ENCODE measurements around the gene SCAPER.
"Not testable (repeated sequence)": the region's sequence is repeated elsewhere in the genome, so short reads cannot be mapped to it uniquely, and the experiment has no call there.

The SCAPER gene

DNA sequence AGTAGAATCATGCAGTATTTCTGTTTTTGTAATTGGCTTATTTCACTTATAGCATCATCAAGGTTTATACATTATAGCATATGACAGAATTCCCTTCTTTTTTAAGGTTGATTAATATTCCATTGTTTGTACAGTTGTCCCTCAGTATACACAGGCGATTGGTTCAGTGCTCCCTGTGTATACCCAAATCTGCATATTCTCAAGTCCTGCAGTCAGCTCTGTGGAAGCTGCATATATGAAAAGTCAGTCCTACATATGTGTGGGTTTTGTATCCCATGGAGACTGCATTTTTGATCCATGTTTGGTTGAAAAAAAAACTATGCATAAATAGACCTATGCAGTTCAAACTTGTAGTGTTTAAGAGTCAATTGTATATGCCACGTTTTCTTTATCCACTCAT lies 440.9 kb downstream of the SCAPER start:
- no peak for DNase-seq

DNA sequence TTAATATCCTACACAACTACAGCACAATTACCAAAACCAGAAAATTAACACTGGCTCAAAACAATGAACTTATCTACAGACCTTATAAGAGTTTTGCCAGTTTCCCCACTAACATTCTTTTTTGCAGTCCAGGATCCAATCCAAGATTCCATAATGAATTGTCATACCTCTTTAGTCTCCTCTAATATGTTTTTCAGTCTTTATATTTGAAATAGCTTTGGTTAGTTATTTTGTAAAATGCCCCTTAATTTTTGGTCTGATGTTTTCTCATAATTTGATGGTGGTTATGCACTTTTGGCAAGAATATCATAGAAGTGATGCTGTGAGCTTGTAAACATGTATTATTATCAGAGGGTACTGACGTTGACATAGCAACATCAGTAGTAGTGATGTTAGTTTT lies 444.3 kb downstream of the SCAPER start:
- no peak for DNase-seq

DNA sequence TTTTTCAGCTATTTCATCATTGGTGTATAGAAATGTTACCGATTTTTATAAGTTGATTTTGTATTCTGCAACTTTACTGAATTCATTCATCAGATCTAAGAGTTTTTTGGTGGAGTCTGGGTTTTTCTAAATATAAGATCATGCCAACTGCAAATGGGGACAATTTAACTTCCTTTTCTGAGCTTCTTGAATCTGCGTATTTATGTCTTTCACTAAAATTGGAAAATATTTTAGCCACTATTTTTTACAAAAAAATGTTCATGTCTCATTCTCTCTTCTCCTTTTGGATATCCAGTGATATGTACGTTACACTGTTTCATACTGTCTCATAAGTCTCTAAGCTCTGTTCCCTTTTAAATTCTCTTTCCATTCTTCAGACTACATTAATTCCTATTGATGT lies 444.8 kb downstream of the SCAPER start:
- no peak for DNase-seq

DNA sequence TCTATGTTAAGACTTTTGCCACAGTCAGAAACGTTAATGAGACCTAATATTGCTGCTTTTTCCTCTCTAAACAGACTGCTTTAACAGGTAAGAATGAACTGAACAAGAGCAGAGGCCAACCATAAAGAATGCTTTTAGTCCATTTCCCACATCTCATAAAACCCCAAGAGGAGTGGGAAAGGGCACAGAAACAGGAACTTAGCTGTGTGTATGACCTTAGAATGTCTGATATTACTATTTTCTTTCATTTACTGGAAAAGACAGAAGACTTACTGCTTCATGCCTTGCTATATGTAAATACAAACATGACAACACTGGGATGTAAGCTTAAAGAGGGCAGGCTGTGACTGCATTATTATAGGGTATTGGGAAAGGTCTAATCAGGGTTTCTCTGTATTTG lies 453.6 kb downstream of the SCAPER start:
- no peak for DNase-seq

DNA sequence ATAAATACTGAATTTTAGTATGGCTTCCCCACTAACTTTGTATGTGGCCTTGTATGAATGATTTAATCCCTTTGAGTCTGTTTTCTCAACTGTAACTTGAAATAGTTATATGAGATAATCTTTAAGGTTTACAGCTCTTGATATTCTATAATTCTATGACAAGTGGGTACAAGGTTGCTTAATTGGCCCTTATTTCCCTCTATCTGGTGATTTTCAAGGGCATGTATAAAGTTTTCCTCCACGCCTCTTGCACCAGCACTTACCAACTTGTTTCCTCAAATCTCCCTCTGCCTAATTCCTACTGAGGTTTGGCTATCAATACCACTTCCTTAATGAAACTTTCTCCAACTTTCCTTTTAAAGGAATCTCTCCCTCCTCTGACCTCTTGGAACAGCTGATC lies 455.7 kb downstream of the SCAPER start:
- peak; percentile 16 for DNase-seq

DNA sequence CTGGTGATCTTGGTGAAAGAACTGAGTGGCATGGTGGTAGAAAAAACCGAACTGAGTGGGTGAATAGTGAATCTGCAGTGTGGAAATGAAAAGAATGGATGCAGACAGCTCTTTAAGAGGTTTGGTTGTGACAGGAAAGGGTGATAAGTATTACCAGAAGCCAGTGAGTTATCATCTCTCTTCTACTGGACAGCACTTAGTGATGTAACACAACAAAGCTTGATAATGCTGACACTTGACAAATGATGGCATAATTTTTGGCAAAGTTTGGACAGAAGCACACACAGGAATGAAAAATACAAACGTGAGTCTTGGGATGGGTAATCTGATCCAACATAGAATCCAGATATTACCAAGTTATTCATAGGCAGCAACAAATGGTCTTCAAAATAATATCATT lies 456.4 kb downstream of the SCAPER start:
- DNase-seq, result no peak

DNA sequence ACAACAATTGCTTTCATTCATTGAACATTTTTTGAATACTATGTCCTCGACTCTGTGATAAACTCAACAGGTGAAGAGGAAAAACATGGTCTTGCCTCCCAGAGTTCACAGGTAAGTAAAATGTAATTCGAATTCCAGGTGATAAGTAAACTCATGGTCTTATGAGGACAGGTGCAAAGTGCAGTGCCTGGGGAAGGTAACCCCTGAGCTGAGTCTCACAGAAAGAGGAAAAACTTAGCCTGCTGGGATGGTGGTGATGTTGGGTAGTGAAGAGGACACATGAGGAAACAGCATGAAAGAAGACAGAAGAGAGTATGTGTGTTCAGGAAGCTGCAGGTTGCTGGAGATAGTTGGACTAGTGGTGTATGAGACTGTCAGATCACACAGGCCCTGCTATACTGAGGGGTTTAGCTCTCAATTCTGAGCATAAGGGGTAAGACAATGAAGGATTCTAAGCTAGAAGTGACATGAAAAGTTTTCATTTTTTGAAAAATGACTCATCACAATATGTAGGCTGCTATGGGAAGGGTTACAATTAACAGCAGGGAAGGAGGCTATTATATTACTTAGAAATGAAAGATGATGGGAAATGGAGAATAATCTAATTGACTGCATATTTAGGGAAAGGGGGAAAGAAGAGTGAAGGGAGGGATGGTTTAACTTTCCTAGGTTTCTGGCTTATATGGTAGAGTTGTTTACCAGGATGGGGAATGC lies 457.3 kb downstream of the SCAPER start:
- DNase-seq, result no peak

DNA sequence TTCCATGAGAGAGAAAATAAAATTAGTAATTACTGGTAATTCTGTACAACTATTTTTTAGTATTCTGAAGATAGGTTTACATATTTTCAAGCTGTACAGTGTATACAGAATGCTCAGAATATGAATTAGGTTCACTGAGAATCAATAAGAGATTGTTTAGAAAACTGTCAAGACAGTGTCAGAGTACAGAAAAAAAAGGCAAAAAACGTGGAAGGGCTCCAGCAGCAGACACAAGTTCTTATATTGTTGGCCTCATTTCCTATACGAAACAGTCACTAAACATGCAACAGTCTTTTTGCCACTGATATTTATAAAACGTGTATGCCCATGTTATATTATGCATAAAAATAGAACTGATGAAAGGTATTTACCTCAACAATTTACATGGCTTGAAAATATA lies 464.7 kb downstream of the SCAPER start:
- no peak for DNase-seq

DNA sequence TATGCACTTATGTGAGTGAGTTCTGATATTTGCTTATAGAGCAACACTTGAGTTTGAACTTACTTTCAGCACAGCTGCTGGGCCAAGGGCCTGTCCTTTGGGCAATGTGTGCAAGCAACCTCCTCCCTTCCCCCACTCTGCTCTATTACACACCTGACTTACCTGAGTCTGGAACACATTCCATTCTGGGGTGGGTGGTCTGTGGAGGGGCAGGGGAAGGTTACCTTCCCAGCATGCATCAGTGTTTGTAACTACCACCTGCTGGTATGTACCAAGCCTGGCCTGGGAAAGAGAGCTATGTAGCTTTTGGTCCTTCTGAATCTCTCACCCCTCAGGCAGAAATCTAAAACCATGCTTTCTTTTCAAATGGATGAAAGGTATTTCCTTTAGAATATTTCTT lies 465.6 kb downstream of the SCAPER start:
- DNase-seq, result no peak

DNA sequence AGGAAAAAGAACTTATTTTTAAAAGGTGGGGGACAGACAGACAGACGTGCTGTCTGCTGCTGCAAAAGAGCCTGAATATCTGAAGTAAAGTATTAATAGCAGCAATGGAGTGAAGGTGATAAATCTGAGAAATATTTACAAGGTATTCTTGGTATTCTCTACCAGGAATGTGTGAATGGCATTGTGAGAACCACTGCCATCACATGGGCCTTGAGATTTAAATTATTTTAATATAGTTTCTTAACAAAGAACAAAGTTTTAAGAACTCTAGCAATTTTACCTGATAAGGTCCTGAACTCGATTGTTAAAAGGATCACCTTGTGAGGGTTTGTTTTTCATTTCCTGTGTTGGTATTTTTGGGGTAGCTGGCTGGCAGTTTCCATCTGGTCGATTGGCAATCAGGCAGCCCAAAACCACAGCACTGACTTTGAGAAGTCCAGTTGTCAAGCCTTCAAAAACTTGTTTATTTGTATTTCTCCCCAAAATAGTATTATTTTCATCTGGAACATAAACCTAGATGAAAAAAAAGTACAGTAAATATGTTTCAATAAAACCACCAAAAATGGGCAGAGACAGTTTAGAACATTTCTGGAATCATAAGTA lies 471.2 kb downstream of the SCAPER start:
- DNase-seq, result no peak

DNA sequence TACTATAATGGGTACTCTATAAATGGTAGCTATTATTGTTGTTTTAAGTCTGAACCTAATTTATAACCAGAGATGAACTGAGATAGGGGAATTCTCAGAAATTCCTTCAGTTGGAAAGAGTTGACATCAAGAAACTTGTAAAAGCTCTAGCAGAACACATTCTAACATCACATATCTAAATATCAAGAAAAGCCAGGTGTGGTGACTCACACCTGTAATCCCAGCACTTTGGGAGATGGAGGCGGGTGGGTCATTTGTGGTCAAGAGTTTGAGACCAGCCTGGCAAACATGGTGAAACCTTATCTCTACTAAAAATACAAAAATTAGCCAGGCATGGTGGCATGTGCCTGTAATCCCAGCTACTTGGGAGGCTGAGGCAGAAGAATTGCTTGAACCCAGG lies 472.1 kb downstream of the SCAPER start:
- DNase-seq, result not testable (repeated sequence)

DNA sequence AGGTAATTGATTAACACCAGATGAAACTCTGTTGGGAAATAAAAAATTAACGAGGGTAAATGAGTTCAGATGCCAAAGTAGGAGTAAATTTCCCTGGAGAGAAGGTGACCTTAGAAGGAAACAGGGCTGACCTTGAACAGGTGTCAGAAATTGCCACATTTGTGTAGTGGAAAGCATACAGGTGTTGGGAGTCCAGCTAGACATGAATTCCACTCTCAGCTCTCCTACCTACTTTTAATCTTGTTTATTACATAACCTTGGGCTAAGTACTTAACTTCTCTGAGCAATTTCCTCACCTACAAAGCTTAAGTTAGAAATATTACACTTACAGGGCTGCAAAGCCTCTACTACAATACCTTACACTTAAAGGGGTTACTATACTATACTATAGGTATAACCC lies 472.5 kb downstream of the SCAPER start:
- DNase-seq, result no peak

DNA sequence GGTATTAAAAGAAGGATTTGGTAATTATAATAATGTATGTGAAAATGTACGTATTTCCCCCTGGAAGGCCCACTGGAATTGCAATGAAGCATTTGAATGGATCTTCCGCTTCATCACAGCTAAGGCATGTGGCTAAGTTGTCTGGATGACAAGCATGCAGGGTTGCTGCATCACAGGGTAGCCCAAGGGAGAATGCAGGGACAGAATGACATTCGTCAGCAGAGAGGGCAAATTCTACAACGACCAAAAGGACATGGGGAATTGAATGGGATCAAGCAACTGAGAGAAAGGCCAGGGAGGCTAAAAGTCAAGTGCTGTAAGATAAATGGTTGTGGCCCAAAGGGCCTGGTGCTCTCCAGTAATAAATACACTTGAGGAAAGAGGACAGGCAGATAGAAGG lies 473.2 kb downstream of the SCAPER start:
- DNase-seq, result no peak

DNA sequence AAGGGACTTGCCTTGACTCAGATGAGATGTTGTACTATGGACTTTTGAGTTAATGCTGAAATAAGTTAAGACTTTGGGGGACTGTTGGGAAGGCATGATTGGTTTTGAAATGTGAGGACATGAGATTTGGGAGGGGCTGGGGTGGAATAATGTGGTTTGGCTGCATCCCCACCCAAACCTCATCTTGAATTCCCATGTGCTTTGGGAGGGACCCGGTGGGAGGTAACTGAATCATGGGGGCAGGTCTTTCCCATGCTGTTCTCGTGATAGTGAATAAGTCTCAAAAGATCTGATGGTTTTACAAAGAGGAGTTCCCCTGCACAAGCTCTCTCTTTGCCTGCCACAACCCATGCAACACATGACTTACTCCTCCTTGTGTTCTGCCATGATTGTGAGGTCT lies 474.4 kb downstream of the SCAPER start:
- DNase-seq, result not testable (repeated sequence)

DNA sequence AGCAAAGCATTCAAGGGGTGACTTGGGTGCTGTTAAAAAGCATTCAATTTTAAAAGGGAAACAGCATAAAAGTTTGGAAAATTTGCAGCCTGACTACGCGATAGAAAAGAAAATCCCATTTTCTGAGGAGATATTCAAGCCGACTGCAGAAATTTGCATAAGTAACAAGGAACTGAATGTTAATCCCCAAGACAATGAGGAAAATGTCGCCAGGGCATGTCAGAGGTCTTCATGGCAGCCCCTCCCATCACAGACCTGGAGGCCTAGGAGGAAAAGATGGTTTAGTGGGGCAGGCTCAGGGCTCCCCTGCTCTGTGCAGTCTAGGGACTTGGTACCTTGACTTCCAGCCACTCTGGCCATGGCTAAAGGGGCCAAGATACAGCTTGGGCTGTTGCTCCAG lies 475.5 kb downstream of the SCAPER start:
- no peak for DNase-seq

DNA sequence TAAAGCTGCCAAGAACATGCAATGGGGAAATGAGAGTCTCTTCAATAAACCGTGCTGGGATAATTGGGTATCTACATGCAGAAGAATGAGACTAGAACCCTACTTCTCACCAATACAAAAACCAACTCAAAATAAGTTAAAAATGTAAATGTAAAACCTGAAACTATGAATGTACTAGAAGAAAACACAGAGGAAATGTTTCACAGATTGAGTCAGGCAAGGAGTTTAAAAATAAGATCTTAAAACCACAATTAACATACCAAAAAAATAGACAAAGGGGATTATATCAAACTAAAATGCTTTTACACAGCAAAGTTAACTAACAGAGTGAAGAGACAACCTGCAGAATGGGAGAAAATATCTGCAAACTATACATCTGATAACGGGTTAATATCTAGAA lies 478.2 kb downstream of the SCAPER start:
- no peak for DNase-seq

DNA sequence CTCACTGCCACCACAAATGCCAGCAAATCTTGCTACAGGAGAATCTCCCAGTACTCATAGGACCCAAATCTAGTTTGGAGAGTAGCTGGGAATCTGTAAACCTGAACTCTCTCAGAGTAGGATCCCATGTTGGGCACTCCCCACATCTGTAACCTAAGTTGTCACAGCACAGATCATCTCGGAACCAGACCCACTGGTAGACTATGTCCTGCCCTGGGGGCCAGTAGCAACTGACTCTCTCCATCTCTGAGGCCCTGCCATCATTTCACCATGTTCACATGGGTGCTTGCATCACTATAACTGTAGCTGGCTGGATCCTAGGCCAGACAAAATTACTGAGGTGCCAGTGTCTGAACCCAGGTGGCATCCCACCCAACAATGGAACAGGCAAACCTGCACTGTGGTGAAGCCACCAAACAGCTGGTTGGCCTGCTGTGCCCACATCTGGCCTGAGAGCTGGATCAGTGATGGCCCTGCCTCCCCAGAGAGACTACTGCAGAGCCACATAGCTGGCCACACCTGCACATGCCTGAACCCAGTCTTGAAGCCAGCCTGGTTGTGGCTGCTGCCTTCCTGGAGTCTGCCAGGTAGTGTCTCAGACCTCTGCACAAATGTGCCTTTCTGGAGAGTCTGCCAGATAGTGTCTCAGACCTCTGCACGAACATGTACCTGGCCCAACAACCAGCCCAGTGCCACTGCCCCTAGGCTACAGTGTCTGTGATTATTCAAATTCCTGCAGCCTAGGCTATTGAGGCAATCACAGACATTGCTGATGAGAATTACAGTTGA lies 486.6 kb downstream of the SCAPER start:
- DNase-seq, result no peak

DNA sequence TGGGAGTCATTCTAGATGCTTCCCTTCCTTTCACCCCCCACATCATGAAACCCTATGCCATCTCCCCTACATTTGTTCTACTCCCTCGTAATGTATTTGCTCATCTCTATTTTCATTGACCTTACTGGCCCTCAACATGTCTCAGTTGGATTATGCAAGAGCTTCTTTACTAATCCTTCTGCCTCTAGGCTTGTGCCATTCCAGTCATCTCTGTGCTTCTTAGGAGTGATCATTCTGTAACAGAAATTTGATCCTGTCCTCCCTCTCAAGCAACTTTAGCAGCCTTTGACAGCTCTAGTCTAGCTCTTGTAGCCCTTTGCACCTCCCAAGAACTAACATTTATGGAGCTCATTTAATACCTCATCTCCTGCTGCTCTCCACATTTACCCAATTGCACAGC lies 503.9 kb downstream of the SCAPER start:
- no peak for DNase-seq

DNA sequence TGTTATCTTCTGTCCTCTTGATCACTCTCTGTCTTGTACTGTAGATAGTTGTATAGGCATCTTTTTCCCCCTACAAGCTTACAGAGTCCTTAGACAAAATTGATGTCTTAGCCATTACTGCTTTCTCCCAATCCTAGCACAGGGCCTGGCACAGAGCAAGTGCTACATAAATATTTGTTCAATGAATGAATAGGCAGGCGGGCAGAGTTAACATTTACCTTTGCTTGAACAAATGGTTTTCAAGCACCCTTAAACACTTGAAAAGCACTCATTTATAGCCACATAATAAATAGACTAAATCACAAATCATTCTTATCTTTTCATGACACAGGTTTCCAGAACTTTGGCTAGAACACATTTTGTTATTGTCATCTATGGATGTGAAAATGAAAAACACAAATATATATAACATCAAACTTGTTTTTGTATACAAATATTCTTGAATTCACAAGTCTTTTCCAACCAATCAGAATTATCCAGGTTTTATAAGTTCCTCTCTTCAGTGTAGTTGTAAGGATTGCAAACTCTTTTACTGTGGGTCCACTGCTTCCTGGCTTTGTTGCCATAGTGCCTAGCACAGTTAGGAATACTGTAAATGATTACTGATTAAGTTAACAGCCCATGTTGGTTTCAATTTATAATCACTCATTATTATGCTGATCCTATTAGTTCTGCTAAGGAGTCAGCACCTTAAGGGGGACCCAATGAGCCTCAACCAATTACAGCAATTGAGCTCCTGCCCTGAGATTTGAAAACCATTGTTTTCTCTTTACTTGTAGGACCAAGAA lies 506.6 kb downstream of the SCAPER start:
- DNase-seq, result no peak

DNA sequence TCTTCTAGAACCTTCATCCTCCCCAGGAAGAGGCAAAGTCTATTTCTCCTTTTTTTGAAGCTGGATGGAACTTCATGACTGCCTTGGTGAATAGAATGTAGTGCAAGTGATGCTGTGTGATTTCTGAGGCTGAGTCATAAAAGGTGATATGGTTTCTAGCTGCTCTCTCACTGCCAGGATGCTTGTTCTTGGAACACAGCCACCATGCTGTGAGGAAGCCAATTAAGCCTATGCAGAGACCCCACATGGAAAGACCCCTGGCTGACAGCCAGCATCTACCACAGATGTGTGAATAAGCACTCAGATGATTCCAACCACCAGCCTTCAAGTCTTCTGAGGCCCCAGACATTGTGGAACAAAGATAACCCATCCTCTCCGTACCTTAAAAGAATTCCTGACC lies 511.5 kb downstream of the SCAPER start:
- no peak for DNase-seq

DNA sequence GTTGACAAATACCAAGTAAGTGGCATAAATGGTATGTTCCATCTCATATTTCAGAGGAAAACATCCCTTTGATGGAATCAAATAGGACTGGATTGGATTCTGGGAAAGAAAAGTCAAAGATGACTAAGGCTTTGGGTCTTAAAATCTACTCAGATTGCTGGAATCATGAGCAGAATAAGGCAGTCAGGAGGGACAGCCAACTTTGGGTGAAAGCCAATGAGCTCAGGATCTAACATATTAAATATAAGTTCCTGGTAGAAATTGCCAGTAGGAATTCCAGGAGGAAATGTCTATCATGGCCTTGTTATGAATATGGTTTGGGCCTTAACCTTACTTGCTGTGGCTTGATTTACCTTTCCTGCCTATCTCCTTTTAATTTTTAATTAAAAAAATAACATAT lies 513.3 kb downstream of the SCAPER start:
- no peak for DNase-seq

DNA sequence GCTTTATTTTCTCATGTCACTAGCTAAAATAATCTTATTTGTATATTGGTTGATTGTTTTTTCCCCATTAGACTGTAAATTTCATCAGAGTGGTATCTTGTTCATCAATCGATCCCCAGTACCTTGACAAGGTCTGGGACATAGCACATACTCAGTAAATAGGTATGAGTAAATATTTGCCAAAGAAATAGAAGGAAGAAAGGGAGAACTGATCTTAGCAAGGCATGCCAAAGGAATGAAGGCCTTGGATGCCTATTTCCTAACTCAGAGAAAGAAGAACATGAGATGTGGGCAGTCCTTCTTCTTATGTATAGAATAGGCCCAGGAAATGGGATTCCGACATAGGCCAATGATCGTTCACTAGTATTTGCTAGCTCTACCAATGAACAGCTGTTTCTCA lies 513.8 kb downstream of the SCAPER start:
- no peak for DNase-seq

DNA sequence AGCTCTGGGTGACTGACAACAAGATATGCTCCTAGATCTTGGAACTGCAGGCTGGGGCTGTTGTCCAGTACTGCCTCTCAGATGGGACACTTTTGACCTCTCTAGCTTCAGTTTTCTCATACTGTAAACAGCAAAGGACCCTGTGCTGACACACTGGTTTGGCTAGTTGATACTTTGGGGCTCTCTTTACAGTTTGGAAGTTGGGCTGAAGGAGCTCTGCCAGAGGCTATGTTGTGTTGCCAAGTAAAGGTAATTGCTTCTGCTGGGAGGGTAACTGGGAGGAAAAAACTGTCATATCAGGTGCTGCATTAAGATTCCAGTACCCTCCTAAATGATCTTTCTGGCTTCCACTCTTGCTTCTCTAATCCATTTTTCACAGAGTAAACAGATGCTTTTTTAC lies 514.6 kb downstream of the SCAPER start:
- DNase-seq, result no peak

DNA sequence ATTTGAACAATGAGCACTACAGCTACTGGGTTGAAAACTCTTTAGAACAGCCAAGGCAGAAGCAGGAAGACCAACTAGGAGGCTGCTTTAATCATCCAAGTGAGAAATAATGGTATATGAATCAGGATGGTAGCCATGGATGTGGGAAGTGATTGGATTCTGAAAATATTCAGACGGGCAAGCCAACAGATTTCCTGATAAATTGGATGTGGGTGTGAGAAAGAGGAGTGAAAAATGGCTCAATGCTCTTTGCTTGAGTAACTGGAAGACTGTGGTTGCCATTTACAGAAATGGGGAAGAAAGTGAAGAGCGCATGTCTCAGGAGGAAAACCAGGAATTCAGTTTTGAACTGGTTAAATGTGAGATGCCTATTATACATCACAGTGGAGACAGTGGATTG lies 518.2 kb downstream of the SCAPER start:
- DNase-seq, result no peak
